Left ventricle myocardium superior (tissue), 1 donor: ENCODE data around the gene SERPINA6. TPM values are rescaled to one million over a fixed set of nuclear protein-coding genes. Genes with fewer than 3 reads are reported as not detected.
"Not testable (repeated sequence)": the region's sequence is repeated elsewhere in the genome, so short reads cannot be mapped to it uniquely, and the experiment has no call there.

Experiments
- ATAC-seq: fragments of 200-7000 bp; cut with Tn5 transposase; one replicate; pipeline ENCODE4 v1.9.1; 2020; ENCODE audit warnings: mild to moderate bottlenecking, moderate library complexity
- DNase-seq: peaks from one replicate; pipeline ENCODE4 v3.0.0-alpha.2; 2020
- intact Hi-C: fragments of 100-400 bp; cut with micrococcal nuclease; formaldehyde crosslinking; loops from one replicate; pipeline ENCODE4 v1.11.0; 2022
- total RNA-seq: library from RNA; stranded (reverse); fragmentation: NEBNext Ultra II Directional; extraction: Animal tissue kit (Norgen Biotek cat#: 25700); gene quantifications from one replicate; pipeline ENCODE4 v1.2.1, GENCODE V29; 2021
- donor health status: DM: no; HTN: yes; CAD: no; lungs with severe emphysema.

The SERPINA6 gene
- total RNA-seq, 1 donor from 2014 or later, result not detected

GRCh38 chr14:94298130-94298529 lies 25.0 kb downstream of the SERPINA6 start:
- DNase-seq (no peak), ATAC-seq (no peak)
- intact Hi-C loops, result no loop called here

GRCh38 chr14:94296181-94296545 lies 27.0 kb downstream of the SERPINA6 start:
- ATAC-seq, DNase-seq, intact Hi-C loops: not testable (repeated sequence)

- ATAC-seq (no peak), DNase-seq (no peak)
- intact Hi-C loops, result no loop called here
These were observed 27.6 kb downstream of the SERPINA6 start for GRCh38 chr14:94295360-94296180.

- ATAC-seq (no peak), DNase-seq (no peak)
- intact Hi-C loops, result no loop called here
These were observed 29.6 kb downstream of the SERPINA6 start for GRCh38 chr14:94293578-94293924.

GRCh38 chr14:94292872-94293577 lies 30.1 kb downstream of the SERPINA6 start, which contains the start of gene SERPINA10:
TSS of gene SERPINA10 (minus strand) at chr14:94293268. CDS start at chr14:94290593, 2,675 bp downstream.
- intact Hi-C loops, result no loop called here
- ATAC-seq (no peak), DNase-seq (no peak)

GRCh38 chr14:94292526-94292871 lies 30.6 kb downstream of the SERPINA6 start:
- DNase-seq, result no peak
- intact Hi-C loops, result no loop called here
- no peak for ATAC-seq

- ATAC-seq, result no peak
- no peak for DNase-seq
- intact Hi-C loops, result no loop called here
These were observed 31.1 kb downstream of the SERPINA6 start for GRCh38 chr14:94291906-94292525.

- DNase-seq (no peak), ATAC-seq (no peak)
- intact Hi-C loops, result no loop called here
These were observed 31.8 kb downstream of the SERPINA6 start for GRCh38 chr14:94291159-94291905.

- ATAC-seq, result no peak
- intact Hi-C loops, result no loop called here
- no peak for DNase-seq
These were observed 32.9 kb downstream of the SERPINA6 start for GRCh38 chr14:94290197-94290596.

- ATAC-seq, result no peak
- DNase-seq, result no peak
These were observed 34.3 kb downstream of the SERPINA6 start for GRCh38 chr14:94288610-94289465.

GRCh38 chr14:94285158-94285557 lies 38.0 kb downstream of the SERPINA6 start:
- ATAC-seq (no peak), DNase-seq (no peak)
- intact Hi-C loops, result no loop called here

More at GRCh38 chr14:94288610-94289465, 34.3 kb downstream of the SERPINA6 start:
- intact Hi-C loops, result no loop called here

- ATAC-seq (no peak), DNase-seq (no peak)
- intact Hi-C loops, result no loop called here
These were observed 38.9 kb downstream of the SERPINA6 start for GRCh38 chr14:94284221-94284620.

GRCh38 chr14:94282991-94283723 lies 40.0 kb downstream of the SERPINA6 start:
- DNase-seq, result no peak
- intact Hi-C loops, result no loop called here
- ATAC-seq, result no peak

GRCh38 chr14:94278731-94279130 lies 44.4 kb downstream of the SERPINA6 start:
- ATAC-seq, result no peak
- intact Hi-C loops, result no loop called here

GRCh38 chr14:94276898-94277561 lies 46.1 kb downstream of the SERPINA6 start:
- intact Hi-C loops, DNase-seq, ATAC-seq: not testable (repeated sequence)

More at GRCh38 chr14:94278731-94279130, 44.4 kb downstream of the SERPINA6 start:
- DNase-seq, result no peak

- intact Hi-C loops, result no loop called here
- ATAC-seq (no peak), DNase-seq (no peak)
These were observed 54.0 kb downstream of the SERPINA6 start for GRCh38 chr14:94269156-94269555.

GRCh38 chr14:94268582-94268981 lies 54.6 kb downstream of the SERPINA6 start:
- intact Hi-C loops, DNase-seq, ATAC-seq: not testable (repeated sequence)
